ENCODE measurements around the gene PCDH9.

PCDH9 gene

GRCh38 chr13:67147342-67148133 lies 82.6 kb downstream of the PCDH9 start:
- no peak for TF ChIP-seq FOXP2 (optimal IDR thresholded peaks at IDR 0.05; ENCODE audit: borderline replicate concordance, extremely low read depth, extremely low read length, insufficient read depth)
- no peak for TF ChIP-seq REST (IDR thresholded peaks at IDR 0.05; ENCODE audit: insufficient read depth in 1 of 2, low read depth in 2 of 2, low read length in 2 of 2)
- TF ChIP-seq TAF1 (IDR thresholded peaks at IDR 0.05; ENCODE audit: borderline replicate concordance, insufficient read depth, low read length): no peak
- TF ChIP-seq POLR2AphosphoS5 (IDR thresholded peaks at IDR 0.05; ENCODE audit: low read depth, low read length): no peak
- TF ChIP-seq SIN3A (IDR thresholded peaks at IDR 0.05; ENCODE audit: borderline replicate concordance, insufficient read depth, low read length): no peak

- no peak for TF ChIP-seq POLR2AphosphoS5 (IDR thresholded peaks at IDR 0.05; ENCODE audit: low read depth, low read length)
Observed at GRCh38 chr13:67146523-67147130, 83.5 kb downstream of the PCDH9 start.

- TF ChIP-seq SIN3A (IDR thresholded peaks at IDR 0.05; ENCODE audit: borderline replicate concordance, insufficient read depth, low read length) (no peak), POLR2AphosphoS5 (IDR thresholded peaks at IDR 0.05; ENCODE audit: low read depth, low read length) (no peak), FOXP2 (optimal IDR thresholded peaks at IDR 0.05; ENCODE audit: borderline replicate concordance, extremely low read depth, extremely low read length, insufficient read depth) (no peak), REST (IDR thresholded peaks at IDR 0.05; ENCODE audit: insufficient read depth in 1 of 2, low read depth in 2 of 2, low read length in 2 of 2) (no peak), TAF1 (IDR thresholded peaks at IDR 0.05; ENCODE audit: borderline replicate concordance, insufficient read depth, low read length) (no peak)
Observed at GRCh38 chr13:67145950-67146349, 84.2 kb downstream of the PCDH9 start.

GRCh38 chr13:67143544-67144115 lies 86.5 kb downstream of the PCDH9 start:
- TF ChIP-seq TAF1 (IDR thresholded peaks at IDR 0.05; ENCODE audit: borderline replicate concordance, insufficient read depth, low read length) (no peak), POLR2AphosphoS5 (IDR thresholded peaks at IDR 0.05; ENCODE audit: low read depth, low read length) (no peak), FOXP2 (optimal IDR thresholded peaks at IDR 0.05; ENCODE audit: borderline replicate concordance, extremely low read depth, extremely low read length, insufficient read depth) (no peak), REST (IDR thresholded peaks at IDR 0.05; ENCODE audit: insufficient read depth in 1 of 2, low read depth in 2 of 2, low read length in 2 of 2) (no peak), SIN3A (IDR thresholded peaks at IDR 0.05; ENCODE audit: borderline replicate concordance, insufficient read depth, low read length) (no peak)

GRCh38 chr13:67140006-67140405 lies 90.1 kb downstream of the PCDH9 start:
- TF ChIP-seq TAF1 (IDR thresholded peaks at IDR 0.05; ENCODE audit: borderline replicate concordance, insufficient read depth, low read length) (no peak), POLR2AphosphoS5 (IDR thresholded peaks at IDR 0.05; ENCODE audit: low read depth, low read length) (no peak), SIN3A (IDR thresholded peaks at IDR 0.05; ENCODE audit: borderline replicate concordance, insufficient read depth, low read length) (no peak), FOXP2 (optimal IDR thresholded peaks at IDR 0.05; ENCODE audit: borderline replicate concordance, extremely low read depth, extremely low read length, insufficient read depth) (no peak), REST (IDR thresholded peaks at IDR 0.05; ENCODE audit: insufficient read depth in 1 of 2, low read depth in 2 of 2, low read length in 2 of 2) (no peak)
